ENCODE data around the gene SLC6A12. TPM values are rescaled to one million over a fixed set of nuclear protein-coding genes. Genes with fewer than 3 reads are reported as not detected.
"Not testable (repeated sequence)": the region's sequence is repeated elsewhere in the genome, so short reads cannot be mapped to it uniquely, and the experiment has no call there.

Gene SLC6A12
- polyA plus RNA-seq, 1 of the 3 experiments (the other 2 are of a cell fraction): 0.02 TPM

DNA sequence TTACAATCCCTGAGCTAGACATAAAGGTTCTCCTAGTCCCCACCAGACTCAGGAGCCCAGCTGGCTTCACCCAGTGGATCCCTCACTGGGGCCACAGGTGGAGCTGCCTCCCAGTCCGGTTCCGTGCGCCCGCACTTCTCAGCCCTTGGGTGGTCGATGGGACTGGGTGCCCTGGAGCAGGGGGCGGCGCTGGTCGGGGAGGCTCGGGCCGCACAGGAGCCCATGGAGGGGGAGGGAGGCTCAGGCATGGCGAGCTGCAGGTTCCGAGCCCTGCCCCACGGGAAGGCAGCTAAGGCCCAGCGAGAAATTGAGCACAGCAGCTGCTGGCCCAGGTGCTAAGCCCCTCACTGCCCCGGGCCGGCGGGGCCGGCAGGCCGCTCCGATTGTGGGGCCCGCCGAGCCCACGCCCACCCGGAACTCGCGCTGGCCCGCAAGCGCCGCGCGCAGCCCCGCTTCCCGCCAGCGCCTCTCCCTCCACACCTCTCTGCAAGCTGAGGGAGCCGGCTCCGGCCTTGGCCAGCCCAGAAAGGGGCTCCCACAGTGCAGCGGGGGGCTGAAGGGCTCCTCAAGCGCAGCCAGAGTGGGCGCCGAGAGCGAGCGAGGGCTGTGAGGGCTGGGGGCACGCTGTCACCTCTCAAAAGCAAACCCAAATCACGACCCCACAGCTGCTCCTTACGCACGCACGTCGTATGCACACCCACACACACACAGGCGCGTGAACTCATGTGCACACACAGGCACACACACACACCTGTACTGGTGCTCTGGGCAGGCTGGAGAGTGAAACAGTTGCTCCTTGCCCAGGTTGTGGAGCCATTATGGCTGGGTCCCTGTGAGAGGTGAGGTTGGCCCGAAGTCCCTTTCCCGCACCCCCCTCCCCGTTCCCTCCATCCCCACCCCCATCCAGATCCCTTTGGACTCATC lies 25.7 kb downstream of the SLC6A12 start:
- WGBS (ENCODE audit: low lambda C conversion rate): 87% methylated on average over 23 of the region's 53 CpGs
- CTCF ChIA-PET: interaction anchor here (0.7 to 4.6 kb wide), 12 partner anchors 10 to 82 kb away, joined by 3 to 43 read pairs (median 5); no protein-coding TSS in a partner anchor
- H3F3A ChIP-seq (replicated peaks; ENCODE audit: insufficient read depth); H3K79me2 ChIP-seq (ENCODE audit: insufficient read depth); H3K27ac ChIP-seq (ENCODE audit: low read depth in 2 of 2, low read length in 1 of 2); H3K27me3 ChIP-seq (ENCODE audit: insufficient read depth); H3K9me2 ChIP-seq; H3K9ac ChIP-seq; POLR2A ChIA-PET; H3K9me3 ChIP-seq; DNase-seq; H4K20me1 ChIP-seq (ENCODE audit: insufficient read depth); H3K36me3 ChIP-seq (replicated peaks in 1 of 2; ENCODE audit: control insufficient read depth in 1 of 2, insufficient read depth in 2 of 2, low read length in 1 of 2): not testable (repeated sequence)
- Histone ChIP-seq H3K4me3 (ENCODE audit: low read depth in 2 of 2, low read length in 1 of 2) (peak overlapping the region; percentile 43 to 56; a peak in 3 of 4 replicates), H2AFZ (ENCODE audit: low read depth) (peak overlapping the region; percentile 78; the same call in 1 of the 2 replicates), H3K4me1 (ENCODE audit: control insufficient read depth in 1 of 2, insufficient read depth in 2 of 2, low read depth in 1 of 2, low read length in 1 of 2) (peaks cover 0 to 22% of the 10 kb centered on the region in 2 experiments; a peak in 1 of 4 replicates), H3K4me2 (peak overlapping the region; percentile 75)

DNA sequence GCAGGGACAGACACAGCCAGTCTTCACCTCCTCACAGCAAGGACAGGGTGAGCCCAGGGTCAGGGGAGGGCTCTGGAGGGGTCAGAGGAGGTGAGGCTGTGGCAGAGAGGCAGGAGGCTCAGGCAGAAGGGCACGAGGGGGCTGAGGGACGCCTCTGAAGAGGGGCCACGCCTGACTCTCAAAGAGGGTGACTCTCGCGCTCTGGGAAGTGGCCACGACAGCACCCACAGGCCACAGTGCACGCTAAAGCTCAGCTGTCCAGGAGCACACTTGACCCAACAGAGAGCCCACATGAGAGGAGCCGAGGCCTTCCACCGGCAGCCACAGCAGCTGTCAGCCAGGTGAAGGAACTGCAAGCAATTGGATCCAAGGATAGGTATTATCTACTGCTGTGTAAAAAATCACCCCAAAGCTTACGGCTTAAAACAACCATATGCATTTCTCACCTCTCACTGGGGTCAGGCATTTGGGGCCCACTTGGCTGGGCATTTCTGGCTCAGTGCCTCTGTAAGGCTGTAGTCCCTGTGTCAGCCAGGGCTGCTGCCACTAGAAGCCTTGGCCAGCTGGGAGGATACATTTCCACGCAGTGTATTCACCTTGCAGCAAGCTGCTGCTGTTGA lies 27.8 kb downstream of the SLC6A12 start:
- Histone ChIP-seq H3K4me2 (no peak overlapping the region), H3K27me3 (ENCODE audit: insufficient read depth) (no peaks in the 10 kb centered on the region), H3K9me2 (no peaks in the 10 kb centered on the region), H3K9ac (no peak overlapping the region), H3K4me3 (ENCODE audit: low read depth in 2 of 2, low read length in 1 of 2) (no peak overlapping the region), H3K27ac (ENCODE audit: low read depth in 2 of 2, low read length in 1 of 2) (no peak overlapping the region), H3K36me3 (replicated peaks in 1 of 2; ENCODE audit: control insufficient read depth in 1 of 2, insufficient read depth in 2 of 2, low read length in 1 of 2) (no peaks in the 10 kb centered on the region), H3K79me2 (ENCODE audit: insufficient read depth) (no peaks in the 10 kb centered on the region), H3F3A (replicated peaks; ENCODE audit: insufficient read depth) (peaks cover 6% of the 10 kb centered on the region), H3K9me3 (no peaks in the 10 kb centered on the region), H3K4me1 (ENCODE audit: control insufficient read depth in 1 of 2, insufficient read depth in 2 of 2, low read depth in 1 of 2, low read length in 1 of 2) (peaks cover 7 to 22% of the 10 kb centered on the region in 2 experiments; a peak in 2 of 4 replicates), H4K20me1 (ENCODE audit: insufficient read depth) (no peaks in the 10 kb centered on the region), H2AFZ (ENCODE audit: low read depth) (no peak overlapping the region)
- POLR2A ChIA-PET: interaction anchor here (1.2 kb wide), 1 partner anchor 13 kb away, joined by 4 read pairs; no protein-coding TSS in a partner anchor
- 78% methylated on average over 9 of the region's 11 CpGs for WGBS (ENCODE audit: low lambda C conversion rate)
- DNase-seq: no peak
- TF ChIP-seq POLR2AphosphoS5 (IDR thresholded peaks at IDR 0.05; ENCODE audit: low read depth, low read length): no peak
- no peak for TF ChIP-seq YY1 (IDR thresholded peaks at IDR 0.05; ENCODE audit: low read depth)
- TF ChIP-seq RFX5 (IDR thresholded peaks at IDR 0.05; ENCODE audit: low read length): no peak
- no peak for TF ChIP-seq TCF12 (IDR thresholded peaks at IDR 0.05)
- TF ChIP-seq TEAD4 (IDR thresholded peaks at IDR 0.05; ENCODE audit: borderline replicate concordance, insufficient read depth): no peak
- TF ChIP-seq MEF2A (IDR thresholded peaks at IDR 0.05; ENCODE audit: borderline replicate concordance, low read depth): no peak
- TF ChIP-seq, protein P1, sequence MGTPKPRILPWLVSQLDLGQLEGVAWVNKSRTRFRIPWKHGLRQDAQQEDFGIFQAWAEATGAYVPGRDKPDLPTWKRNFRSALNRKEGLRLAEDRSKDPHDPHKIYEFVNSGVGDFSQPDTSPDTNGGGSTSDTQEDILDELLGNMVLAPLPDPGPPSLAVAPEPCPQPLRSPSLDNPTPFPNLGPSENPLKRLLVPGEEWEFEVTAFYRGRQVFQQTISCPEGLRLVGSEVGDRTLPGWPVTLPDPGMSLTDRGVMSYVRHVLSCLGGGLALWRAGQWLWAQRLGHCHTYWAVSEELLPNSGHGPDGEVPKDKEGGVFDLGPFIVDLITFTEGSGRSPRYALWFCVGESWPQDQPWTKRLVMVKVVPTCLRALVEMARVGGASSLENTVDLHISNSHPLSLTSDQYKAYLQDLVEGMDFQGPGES (IDR thresholded peaks at IDR 0.05; ENCODE audit: low read depth, low read length): no peak
- no peak for TF ChIP-seq CTCF (IDR thresholded peaks at IDR 0.05)
- no peak for TF ChIP-seq EZH2phosphoT487 (IDR thresholded peaks at IDR 0.05; ENCODE audit: borderline replicate concordance, low read depth)
- TF ChIP-seq GABPA (IDR thresholded peaks at IDR 0.05; ENCODE audit: low read depth): no peak
- TF ChIP-seq, protein P2, sequence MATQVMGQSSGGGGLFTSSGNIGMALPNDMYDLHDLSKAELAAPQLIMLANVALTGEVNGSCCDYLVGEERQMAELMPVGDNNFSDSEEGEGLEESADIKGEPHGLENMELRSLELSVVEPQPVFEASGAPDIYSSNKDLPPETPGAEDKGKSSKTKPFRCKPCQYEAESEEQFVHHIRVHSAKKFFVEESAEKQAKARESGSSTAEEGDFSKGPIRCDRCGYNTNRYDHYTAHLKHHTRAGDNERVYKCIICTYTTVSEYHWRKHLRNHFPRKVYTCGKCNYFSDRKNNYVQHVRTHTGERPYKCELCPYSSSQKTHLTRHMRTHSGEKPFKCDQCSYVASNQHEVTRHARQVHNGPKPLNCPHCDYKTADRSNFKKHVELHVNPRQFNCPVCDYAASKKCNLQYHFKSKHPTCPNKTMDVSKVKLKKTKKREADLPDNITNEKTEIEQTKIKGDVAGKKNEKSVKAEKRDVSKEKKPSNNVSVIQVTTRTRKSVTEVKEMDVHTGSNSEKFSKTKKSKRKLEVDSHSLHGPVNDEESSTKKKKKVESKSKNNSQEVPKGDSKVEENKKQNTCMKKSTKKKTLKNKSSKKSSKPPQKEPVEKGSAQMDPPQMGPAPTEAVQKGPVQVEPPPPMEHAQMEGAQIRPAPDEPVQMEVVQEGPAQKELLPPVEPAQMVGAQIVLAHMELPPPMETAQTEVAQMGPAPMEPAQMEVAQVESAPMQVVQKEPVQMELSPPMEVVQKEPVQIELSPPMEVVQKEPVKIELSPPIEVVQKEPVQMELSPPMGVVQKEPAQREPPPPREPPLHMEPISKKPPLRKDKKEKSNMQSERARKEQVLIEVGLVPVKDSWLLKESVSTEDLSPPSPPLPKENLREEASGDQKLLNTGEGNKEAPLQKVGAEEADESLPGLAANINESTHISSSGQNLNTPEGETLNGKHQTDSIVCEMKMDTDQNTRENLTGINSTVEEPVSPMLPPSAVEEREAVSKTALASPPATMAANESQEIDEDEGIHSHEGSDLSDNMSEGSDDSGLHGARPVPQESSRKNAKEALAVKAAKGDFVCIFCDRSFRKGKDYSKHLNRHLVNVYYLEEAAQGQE (IDR thresholded peaks at IDR 0.05; ENCODE audit: low read depth, low read length): no peak
- no peak for TF ChIP-seq RXRA (IDR thresholded peaks at IDR 0.05; ENCODE audit: borderline replicate concordance, low read depth)
- TF ChIP-seq MXI1 (IDR thresholded peaks at IDR 0.05; ENCODE audit: low read depth, low read length): no peak
- CTCF ChIA-PET: interaction anchor here (0.6 to 1.4 kb wide), 5 partner anchors 9 to 128 kb away, joined by 3 to 4 read pairs (median 3); no protein-coding TSS in a partner anchor
